Measurements from ENCODE around the gene ZFHX3. TPM values are rescaled to one million over a fixed set of nuclear protein-coding genes. Genes with fewer than 3 reads are reported as not detected.
A peak's percentile ranks its signal among the peaks of the same experiment; 100 is the strongest.

ZFHX3 gene
- total and polyA plus RNA-seq, 9 donors, result 5.2 to 12.0 (median 7.5) TPM

DNA sequence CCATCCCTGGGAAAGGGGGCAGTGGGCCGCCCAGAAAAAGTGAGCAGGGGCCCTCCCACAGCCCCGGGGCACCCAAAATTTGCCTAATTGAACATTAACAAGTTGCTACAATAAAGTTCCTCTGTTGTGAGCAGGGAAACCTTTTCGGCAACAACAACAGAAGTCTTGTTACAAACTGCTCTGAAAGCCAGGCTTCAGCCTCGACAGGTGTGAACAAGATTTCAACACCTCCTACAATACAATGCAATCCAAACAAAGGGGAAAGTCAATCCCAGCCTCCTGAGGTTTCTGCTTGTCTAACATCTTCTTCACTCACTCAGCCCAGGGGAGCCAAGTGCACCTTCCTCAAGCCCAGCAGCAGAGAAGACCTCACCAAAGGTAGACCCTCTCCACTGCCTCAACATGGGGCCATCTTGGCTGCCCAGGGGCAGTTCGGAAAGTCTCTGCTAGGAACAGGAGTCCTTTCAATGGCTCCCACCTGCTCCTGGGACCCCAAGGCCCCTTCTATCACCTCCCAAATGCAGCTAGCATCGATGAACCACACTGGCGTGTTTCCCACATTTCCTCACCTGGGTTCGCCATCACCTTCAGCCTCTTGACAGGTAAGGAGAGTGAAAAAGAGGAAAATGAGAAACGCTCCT, 19.1 kb downstream of the ZFHX3 start:
- H3K36me3 ChIP-seq (ENCODE audit: control insufficient read depth, insufficient read depth, low read length), result no peaks in the 10 kb centered on the region
- no peak overlapping the region for H3K4me3 ChIP-seq (ENCODE audit: low read length)
- no peaks in the 10 kb centered on the region for H3K27me3 ChIP-seq (ENCODE audit: control insufficient read depth, insufficient read depth, low read length)
- no peak overlapping the region for H3K27ac ChIP-seq (ENCODE audit: low read length)
- peaks cover 42% of the 10 kb centered on the region for H3K4me1 ChIP-seq (ENCODE audit: control insufficient read depth, insufficient read depth, low read length)
- no peak for DNase-seq
- WGBS (ENCODE audit: insufficient coverage), result 90% methylated on average over 3 of the region's 9 CpGs
- no peaks in the 10 kb centered on the region for H3K9me3 ChIP-seq (replicated peaks; ENCODE audit: control insufficient read depth, low read depth, low read length)

DNA sequence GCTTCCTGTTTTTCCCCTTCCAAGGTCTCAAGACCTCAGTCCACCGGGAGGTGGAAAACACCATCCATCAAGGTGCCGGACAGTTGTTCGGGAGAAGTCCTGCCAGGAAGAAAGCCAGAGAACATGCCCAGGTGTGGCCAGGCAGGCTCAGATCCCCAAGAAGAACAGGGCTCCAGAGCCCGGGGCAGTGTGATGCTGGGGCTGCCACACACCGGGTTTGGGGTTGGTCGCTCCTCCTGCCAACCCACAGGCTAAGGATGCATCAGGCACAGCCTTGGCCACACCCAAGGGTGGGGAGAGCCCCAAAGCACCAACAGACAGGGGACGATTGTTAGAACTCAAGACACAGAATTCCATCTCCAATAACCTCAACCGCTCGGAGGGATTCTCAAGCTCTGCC, 19.7 kb downstream of the ZFHX3 start:
- Histone ChIP-seq H3K27ac (ENCODE audit: low read length) (no peak overlapping the region), H3K4me3 (ENCODE audit: low read length) (no peak overlapping the region), H3K27me3 (ENCODE audit: control insufficient read depth, insufficient read depth, low read length) (no peaks in the 10 kb centered on the region), H3K4me1 (ENCODE audit: control insufficient read depth, insufficient read depth, low read length) (peaks cover 37% of the 10 kb centered on the region), H3K9me3 (replicated peaks; ENCODE audit: control insufficient read depth, low read depth, low read length) (no peaks in the 10 kb centered on the region), H3K36me3 (ENCODE audit: control insufficient read depth, insufficient read depth, low read length) (no peaks in the 10 kb centered on the region)
- DNase-seq, result no peak
- 76% methylated on average over 7 of the region's 9 CpGs for WGBS (ENCODE audit: insufficient coverage)

DNA sequence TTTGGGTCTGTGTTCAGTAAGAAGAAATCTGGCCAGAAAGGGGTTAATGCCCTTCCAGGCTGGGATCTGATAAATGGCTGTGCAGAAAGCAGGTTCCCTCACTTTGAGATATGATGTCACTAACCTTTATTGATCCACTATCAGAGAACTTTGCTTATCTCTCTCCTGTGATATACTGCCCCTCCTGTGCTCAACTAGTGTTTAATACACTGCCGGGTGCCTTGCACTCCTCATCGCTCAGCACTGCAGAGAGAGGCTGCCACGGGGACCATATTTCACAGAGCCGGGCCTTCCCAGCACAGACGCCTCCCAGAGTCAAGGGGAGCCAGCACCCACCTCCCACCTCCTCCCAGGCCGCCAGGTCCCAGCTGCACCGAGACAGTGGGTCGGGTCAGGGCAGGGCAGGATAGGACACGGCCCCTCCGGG, 20.2 kb downstream of the ZFHX3 start:
- Histone ChIP-seq H3K27ac (ENCODE audit: low read length) (no peak overlapping the region), H3K27me3 (ENCODE audit: control insufficient read depth, insufficient read depth, low read length) (no peaks in the 10 kb centered on the region), H3K4me1 (ENCODE audit: control insufficient read depth, insufficient read depth, low read length) (peaks cover 32% of the 10 kb centered on the region), H3K4me3 (ENCODE audit: low read length) (no peak overlapping the region), H3K36me3 (ENCODE audit: control insufficient read depth, insufficient read depth, low read length) (no peaks in the 10 kb centered on the region), H3K9me3 (replicated peaks; ENCODE audit: control insufficient read depth, low read depth, low read length) (no peaks in the 10 kb centered on the region)
- no peak for DNase-seq
- 70% methylated on average over 2 of the region's 10 CpGs for WGBS (ENCODE audit: insufficient coverage)

DNA sequence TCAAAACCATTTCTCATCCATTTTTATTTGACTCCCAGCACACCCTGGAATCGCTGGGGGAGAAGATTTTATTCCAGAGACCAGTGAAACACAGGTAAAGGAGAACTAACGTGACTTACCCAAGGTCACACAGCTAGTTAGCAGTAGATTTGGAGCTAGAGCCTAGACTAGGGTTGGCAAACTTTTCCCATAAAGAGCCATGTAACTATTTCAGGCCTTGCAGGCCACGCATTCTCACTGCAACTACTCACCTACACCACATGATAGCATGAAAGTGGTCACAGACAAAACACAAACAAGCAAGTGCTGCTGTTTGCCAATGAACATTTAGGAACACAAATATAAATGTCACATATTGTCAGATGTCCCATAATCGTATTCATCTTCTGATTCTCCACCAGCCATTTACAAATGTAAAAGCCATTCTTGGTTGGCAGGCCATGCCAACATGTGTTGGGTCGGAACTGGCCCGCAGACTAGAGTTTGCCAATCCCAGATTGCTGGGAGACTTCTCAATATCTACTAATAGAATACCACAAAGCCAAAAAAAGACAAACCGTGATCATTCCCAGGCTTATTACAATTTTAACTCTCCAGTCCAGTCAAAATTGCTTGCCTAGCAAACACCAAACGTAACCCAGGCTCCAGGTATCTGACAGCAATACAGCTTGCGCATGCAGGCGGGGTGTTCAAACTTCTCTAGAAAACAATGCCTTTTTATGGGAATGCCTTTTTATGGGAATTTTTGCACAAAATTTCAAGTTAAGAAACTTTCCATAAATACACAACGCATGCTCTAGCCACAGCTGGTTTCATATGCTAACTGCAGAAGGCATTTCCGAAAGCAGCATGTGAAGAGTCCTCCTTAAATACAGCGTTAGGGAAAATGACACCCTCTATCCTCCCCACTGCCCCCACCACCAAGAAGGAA, 20.9 kb downstream of the ZFHX3 start:
- Histone ChIP-seq H3K9me3 (replicated peaks; ENCODE audit: control insufficient read depth, low read depth, low read length) (no peaks in the 10 kb centered on the region), H3K27me3 (ENCODE audit: control insufficient read depth, insufficient read depth, low read length) (no peaks in the 10 kb centered on the region), H3K4me3 (ENCODE audit: low read length) (no peak overlapping the region), H3K4me1 (ENCODE audit: control insufficient read depth, insufficient read depth, low read length) (peaks cover 27% of the 10 kb centered on the region), H3K27ac (ENCODE audit: low read length) (no peak overlapping the region), H3K36me3 (ENCODE audit: control insufficient read depth, insufficient read depth, low read length) (no peaks in the 10 kb centered on the region)
- no peak for DNase-seq
- 90% methylated on average over 8 of the region's 13 CpGs for WGBS (ENCODE audit: insufficient coverage)

DNA sequence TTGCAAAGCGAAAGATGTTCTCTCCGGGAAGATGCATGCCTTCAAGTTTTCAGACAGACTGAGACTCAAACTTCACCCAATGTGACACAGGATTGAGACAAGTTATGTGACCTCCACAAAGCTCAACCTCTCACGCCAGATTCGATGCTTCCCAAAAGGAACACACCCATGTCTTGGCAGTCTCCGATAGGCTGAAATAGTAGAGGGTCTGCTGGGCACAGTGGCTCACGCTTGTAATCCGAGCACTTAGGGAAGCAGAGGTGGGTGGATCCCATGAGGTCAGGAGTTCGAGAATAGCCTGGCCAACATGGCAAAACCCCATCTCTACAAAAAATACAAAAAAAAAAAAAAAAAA, 22.1 kb downstream of the ZFHX3 start:
- H3K27ac ChIP-seq (ENCODE audit: low read length), result peak overlapping the region; percentile 31
- no peaks in the 10 kb centered on the region for H3K27me3 ChIP-seq (ENCODE audit: control insufficient read depth, insufficient read depth, low read length)
- H3K4me1 ChIP-seq (ENCODE audit: control insufficient read depth, insufficient read depth, low read length), result peaks cover 20% of the 10 kb centered on the region
- no peak overlapping the region for H3K4me3 ChIP-seq (ENCODE audit: low read length)
- no CpG with 5 or more reads among the region's 8 CpGs for WGBS (ENCODE audit: insufficient coverage)
- H3K36me3 ChIP-seq (ENCODE audit: control insufficient read depth, insufficient read depth, low read length), result no peaks in the 10 kb centered on the region
- DNase-seq, result no peak
- H3K9me3 ChIP-seq (replicated peaks; ENCODE audit: control insufficient read depth, low read depth, low read length), result no peaks in the 10 kb centered on the region

DNA sequence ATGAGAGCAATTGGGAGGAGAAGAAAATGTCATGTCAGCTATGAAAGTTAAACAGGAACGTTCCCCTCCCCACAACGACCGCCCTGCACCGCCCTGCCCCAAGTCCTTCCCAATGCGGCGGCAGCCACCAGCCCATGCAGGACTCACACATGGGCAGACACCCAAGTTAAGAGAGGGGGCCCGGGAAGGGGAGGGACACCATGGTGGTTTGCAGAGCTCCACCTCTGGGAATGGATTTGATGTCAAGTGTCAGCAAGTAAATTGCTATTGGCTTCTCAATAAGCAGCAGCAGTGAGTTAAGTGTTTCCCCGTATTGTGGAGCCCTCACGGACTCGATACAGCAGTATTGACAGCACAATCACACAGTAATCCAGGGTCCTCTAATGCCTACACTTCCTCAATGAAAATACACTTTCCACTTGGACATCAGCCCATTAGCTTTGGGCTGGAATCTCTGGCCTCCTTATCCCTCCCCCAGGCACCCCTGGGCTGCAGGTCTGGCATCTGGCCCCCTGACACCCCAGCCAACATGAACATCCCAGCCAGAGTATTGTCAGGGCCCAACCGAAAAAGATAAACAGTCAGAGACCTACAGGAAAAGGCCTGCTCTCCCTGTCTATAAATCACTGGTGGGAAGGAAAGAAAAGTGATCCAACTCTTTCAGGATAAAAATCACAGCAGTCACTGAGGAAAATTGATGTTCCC, 22.6 kb downstream of the ZFHX3 start:
- Histone ChIP-seq H3K4me1 (ENCODE audit: control insufficient read depth, insufficient read depth, low read length) (peaks cover 24% of the 10 kb centered on the region), H3K36me3 (ENCODE audit: control insufficient read depth, insufficient read depth, low read length) (no peaks in the 10 kb centered on the region), H3K9me3 (replicated peaks; ENCODE audit: control insufficient read depth, low read depth, low read length) (no peaks in the 10 kb centered on the region), H3K27ac (ENCODE audit: low read length) (peak overlapping the region; percentile 31), H3K4me3 (ENCODE audit: low read length) (no peak overlapping the region), H3K27me3 (ENCODE audit: control insufficient read depth, insufficient read depth, low read length) (no peaks in the 10 kb centered on the region)
- WGBS (ENCODE audit: insufficient coverage), result 28% methylated on average over 3 of the region's 11 CpGs
- DNase-seq, result peak; percentile 67

DNA sequence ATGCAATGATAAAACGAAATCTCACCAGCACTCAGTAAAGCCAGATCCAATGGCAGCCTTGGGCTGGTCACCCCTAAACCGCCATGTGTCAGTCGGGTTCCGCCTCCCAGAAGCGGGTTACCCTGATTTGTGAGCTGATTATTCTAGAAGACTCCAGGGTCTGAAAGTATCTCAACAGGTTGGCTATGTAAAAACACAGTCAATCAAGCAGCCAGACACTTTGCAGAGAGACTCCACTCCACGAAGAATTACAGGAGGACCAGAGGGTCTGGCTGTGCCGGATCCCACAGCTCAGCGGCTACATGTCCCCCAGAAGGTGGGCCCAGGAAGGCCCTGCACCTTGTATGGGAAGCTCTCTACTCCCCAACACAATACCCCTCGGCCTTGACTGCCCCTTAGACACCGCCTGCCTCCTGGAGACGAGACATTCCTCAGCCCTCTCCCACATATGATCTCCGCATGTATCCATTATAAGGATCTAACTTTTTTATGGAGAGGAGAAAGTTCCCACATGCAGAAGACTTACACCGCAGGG, 23.3 kb downstream of the ZFHX3 start:
- Histone ChIP-seq H3K9me3 (replicated peaks; ENCODE audit: control insufficient read depth, low read depth, low read length) (no peaks in the 10 kb centered on the region), H3K36me3 (ENCODE audit: control insufficient read depth, insufficient read depth, low read length) (no peaks in the 10 kb centered on the region), H3K27ac (ENCODE audit: low read length) (no peak overlapping the region), H3K27me3 (ENCODE audit: control insufficient read depth, insufficient read depth, low read length) (no peaks in the 10 kb centered on the region), H3K4me1 (ENCODE audit: control insufficient read depth, insufficient read depth, low read length) (peaks cover 28% of the 10 kb centered on the region), H3K4me3 (ENCODE audit: low read length) (no peak overlapping the region)
- WGBS (ENCODE audit: insufficient coverage), result 89% methylated on average over 4 of the region's 13 CpGs
- DNase-seq, result no peak

DNA sequence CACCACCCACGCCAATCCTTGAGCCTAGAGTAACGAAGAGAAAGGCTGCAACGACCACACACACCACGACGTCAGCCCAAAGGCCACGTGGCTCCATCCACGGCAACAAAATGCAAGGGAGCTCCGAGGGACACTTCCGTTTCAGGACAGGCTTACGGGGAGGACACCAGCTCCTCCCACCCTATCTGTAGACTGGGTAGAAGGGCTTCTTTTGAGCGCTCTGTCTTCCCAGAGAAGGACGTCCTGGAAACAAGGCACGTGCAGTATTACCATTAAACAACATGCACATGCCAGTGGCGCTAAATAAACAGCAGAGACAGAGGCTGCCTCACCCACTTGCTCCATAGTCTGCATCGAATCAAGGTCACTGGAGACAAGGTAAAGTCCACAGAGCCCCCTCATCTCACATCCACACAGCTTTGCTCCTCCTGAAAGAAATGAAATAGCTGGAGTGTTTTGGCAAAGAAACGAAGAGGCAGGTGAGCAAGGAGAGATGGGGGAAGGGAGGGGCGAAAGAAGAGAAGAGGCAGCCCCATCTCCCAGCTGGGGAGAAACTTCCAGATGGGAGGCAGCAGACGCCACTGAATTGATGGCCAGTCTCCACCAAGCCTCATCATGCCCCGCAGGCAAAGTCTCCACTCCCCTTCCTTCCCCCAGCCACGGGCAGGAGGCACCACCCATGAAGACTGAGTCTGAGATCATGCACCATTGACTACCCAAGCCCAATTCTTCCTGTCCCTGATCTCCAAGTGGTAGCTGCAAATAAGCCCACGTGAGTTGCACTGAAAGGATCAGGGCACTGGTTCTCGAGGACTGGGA, 24.0 kb downstream of the ZFHX3 start:
- peaks cover 35% of the 10 kb centered on the region for H3K4me1 ChIP-seq (ENCODE audit: control insufficient read depth, insufficient read depth, low read length)
- H3K4me3 ChIP-seq (ENCODE audit: low read length), result no peak overlapping the region
- no peak overlapping the region for H3K27ac ChIP-seq (ENCODE audit: low read length)
- 77% methylated on average over 12 of the region's 22 CpGs for WGBS (ENCODE audit: insufficient coverage)
- H3K9me3 ChIP-seq (replicated peaks; ENCODE audit: control insufficient read depth, low read depth, low read length), result no peaks in the 10 kb centered on the region
- H3K27me3 ChIP-seq (ENCODE audit: control insufficient read depth, insufficient read depth, low read length), result no peaks in the 10 kb centered on the region
- DNase-seq, result no peak
- no peaks in the 10 kb centered on the region for H3K36me3 ChIP-seq (ENCODE audit: control insufficient read depth, insufficient read depth, low read length)

DNA sequence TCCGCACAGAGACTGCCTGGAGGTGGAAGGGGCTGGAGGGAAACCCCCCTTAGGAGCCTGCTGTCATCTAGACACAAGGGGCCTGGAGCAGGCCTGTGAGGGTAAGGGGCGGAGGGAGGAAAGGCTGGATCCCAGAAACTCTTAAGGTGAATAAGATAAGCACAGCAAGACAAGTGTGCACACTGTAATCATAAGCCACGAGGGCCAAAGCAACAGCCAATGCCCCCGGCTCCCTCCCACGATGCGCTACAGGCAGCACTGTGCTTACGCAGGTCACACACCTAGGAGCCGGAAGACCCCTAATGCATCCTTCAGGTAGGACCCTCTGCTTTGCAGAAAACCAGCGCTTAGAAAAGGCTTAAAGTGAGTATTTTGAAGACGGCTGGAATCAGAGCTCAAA, 24.6 kb downstream of the ZFHX3 start:
- DNase-seq, result no peak
- 88% methylated on average over 6 of the region's 10 CpGs for WGBS (ENCODE audit: insufficient coverage)
- H3K27me3 ChIP-seq (ENCODE audit: control insufficient read depth, insufficient read depth, low read length), result no peaks in the 10 kb centered on the region
- no peaks in the 10 kb centered on the region for H3K36me3 ChIP-seq (ENCODE audit: control insufficient read depth, insufficient read depth, low read length)
- H3K27ac ChIP-seq (ENCODE audit: low read length), result no peak overlapping the region
- no peak overlapping the region for H3K4me3 ChIP-seq (ENCODE audit: low read length)
- peaks cover 36% of the 10 kb centered on the region for H3K4me1 ChIP-seq (ENCODE audit: control insufficient read depth, insufficient read depth, low read length)
- H3K9me3 ChIP-seq (replicated peaks; ENCODE audit: control insufficient read depth, low read depth, low read length), result no peaks in the 10 kb centered on the region

All from muscle of leg (tissue), 11 donors.